Stimulated activated CD8-positive, alpha-beta memory T cell treated with anti-CD3 and anti-CD28 coated beads, Interleukin-15, amount 100 ng/mL, for 4 hours (primary cell): ENCODE results near the gene S100A8.
A peak's percentile ranks its signal among the peaks of the same experiment; 100 is the strongest.
"Not testable (repeated sequence)": the region's sequence is repeated elsewhere in the genome, so short reads cannot be mapped to it uniquely, and the experiment has no call there.

ENCODE experiments used
- DNase-seq, 2 donors: peaks; one replicate each; pipeline ENCODE4 v3.0.0-alpha.2; 2020; ENCODE audit warnings: low read depth in 2 of 2

The S100A8 gene

DNA sequence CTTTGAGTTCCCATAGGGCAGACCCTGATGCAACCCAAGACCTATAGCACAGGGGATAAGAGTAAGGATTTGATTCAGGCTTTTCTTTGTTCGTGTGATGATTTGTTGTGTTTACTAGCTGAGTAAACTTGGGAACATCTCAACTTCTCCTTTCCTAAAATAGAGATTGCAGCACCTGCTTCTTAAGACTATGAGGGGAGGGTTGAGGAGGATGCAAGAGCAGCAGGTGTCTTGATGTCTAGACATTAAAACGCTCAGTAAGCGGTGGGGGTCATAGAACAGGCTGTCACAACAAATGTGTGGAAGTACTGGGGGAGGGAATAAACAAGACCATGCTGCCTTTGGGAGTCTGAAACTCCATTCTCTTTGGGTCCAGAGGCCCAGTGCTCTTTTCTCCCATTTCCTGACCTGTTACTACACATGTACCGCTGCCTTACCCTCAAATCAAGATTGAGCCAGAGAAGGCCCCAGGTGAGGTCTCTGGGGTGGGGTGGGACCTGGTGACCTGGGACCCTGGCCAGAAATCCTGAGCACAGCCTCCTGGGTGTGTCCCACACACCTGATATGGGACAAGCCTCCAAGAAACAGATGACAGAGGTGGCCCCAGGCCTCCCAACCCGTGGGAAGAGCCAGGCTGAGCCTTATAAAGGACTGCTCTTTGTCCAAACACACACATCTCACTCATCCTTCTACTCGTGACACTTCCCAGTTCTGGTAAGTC is 25.1 kb upstream of the S100A8 start, which contains the start of gene S100A7A:
TSS of gene S100A7A (plus strand) at position 671 of the 721 bp plus-strand sequence. CDS start 1,563 bp downstream, outside the sequence.
- DNase-seq, result no peak

- DNase-seq, result not testable (repeated sequence)
These were observed 23.1 kb upstream of the S100A8 start for GRCh38 chr1:153413961-153414360.

DNA sequence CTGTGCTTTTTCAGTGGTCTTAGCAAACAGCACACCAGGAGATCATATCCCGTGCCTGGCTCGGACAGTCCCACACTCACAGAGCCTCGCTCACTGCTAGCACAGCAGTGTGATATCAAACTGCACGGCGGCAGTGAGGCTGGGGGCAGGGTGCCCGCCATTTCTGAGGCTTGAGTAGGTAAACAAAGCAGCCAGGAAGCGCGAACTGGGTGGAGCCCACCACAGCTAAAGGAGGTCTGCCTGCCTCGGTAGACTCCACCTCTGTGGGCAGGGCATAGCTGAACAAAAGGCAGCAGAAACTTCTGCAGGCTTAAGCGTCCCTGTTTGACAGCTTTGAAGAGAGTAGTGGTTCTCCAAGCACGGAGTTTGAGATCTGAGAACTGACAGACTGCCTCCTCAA is 16.4 kb upstream of the S100A8 start:
- DNase-seq, result not testable (repeated sequence)

GRCh38 chr1:153405825-153406599 is 15.1 kb upstream of the S100A8 start:
- not testable (repeated sequence) for DNase-seq

GRCh38 chr1:153404768-153405167 is 13.9 kb upstream of the S100A8 start:
- peak; percentile 7 to 18 for DNase-seq

DNA sequence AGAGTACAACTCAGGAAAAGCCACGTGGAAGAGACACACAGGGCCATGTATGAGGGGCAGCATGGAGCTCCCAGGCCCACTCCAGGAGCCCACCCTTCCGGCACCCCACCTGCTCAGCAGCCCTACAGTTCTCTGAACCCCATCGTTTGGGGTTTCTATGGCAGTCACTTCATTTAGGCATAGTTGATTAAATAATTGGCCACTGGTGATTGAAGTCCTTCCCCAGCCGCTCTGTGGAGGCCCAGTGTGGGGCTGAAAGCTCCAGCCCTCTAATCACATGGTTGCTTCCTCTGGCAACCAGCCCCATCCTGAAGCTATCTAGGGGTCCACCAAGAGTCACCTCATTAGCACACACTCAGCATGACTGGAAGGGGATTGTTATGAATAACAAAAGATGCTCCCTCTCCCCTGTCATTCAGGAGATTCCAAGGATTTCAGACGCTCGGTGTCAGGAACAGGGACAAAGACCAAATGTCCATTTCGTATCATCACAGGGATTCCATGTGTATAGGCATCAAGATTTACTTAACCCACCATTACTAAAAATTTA is 13.3 kb upstream of the S100A8 start:
- no peak for DNase-seq

GRCh38 chr1:153403421-153404085 is 12.7 kb upstream of the S100A8 start:
- no peak for DNase-seq

- DNase-seq, result no peak
These were observed 11.4 kb upstream of the S100A8 start for GRCh38 chr1:153402226-153402625.

- DNase-seq, result no peak
These were observed 10.6 kb upstream of the S100A8 start for GRCh38 chr1:153401461-153401860.

GRCh38 chr1:153400244-153400643 is 9.4 kb upstream of the S100A8 start:
- no peak for DNase-seq

DNA sequence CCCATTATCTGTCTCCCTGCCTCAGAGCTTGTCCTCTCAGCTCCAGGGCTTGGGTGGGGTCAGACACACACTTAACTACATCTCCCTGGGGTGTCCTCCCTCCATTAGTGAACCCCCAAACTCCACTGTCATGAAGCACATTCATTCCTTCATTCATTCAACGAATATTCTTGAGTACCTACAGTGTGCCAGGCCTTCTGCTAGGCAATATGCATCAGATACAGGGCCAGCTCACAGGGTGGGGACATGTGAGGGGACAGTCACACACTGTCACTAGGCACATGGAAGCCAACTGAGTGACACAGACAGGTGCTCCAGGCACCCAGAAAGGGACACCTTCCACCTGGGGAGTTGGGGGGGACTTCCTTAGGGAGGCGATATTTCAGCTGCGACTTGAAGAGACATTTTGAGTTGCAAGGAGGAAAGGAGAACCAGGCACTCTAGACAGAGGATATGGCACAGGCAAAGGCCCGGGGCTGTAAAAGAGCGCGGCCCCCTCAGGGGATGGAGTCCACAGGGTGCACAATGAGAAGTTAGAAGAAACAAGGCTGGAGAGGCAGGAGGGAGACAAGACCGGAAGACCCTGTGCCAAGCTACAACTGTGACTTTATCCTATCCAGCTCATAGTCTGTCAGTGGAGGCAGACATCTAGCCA is 8.7 kb upstream of the S100A8 start:
- DNase-seq, result no peak

DNA sequence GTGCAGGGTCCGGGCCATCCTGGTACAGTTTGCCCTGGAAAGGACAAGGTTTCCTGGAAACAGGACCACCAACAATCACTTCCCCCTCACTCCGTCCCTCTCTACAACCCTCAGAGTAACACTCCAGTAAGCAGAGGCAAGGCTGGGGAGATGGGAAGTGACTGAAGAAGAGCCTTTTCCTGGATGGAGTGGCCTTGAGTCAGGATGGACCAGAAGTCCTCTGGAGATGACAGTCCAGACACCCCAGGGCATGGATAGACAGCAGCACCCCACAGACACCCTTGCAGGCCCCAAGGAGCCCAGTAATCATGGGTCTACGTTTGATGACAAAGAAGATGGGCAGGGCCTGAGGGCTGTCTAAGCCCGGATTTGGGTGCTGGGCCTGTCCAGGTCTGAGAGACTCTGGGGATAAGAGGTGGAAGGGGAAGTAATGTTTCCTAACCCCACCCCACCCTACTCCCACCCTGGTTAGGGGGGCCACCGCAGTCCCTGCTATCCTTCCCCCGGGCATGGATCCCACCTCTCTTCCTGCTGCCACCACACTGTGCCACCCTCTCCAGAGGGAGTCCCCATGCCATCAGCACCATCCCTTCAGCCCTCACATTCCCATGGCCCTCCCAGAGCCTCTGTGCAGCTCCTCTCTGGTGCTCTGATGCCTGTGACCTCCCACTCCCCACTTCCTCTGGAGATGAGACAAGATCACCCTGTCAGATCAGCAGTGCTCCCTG is 7.2 kb upstream of the S100A8 start:
- DNase-seq, result no peak

GRCh38 chr1:153397051-153397923 is 6.4 kb upstream of the S100A8 start:
- DNase-seq, result no peak

DNA sequence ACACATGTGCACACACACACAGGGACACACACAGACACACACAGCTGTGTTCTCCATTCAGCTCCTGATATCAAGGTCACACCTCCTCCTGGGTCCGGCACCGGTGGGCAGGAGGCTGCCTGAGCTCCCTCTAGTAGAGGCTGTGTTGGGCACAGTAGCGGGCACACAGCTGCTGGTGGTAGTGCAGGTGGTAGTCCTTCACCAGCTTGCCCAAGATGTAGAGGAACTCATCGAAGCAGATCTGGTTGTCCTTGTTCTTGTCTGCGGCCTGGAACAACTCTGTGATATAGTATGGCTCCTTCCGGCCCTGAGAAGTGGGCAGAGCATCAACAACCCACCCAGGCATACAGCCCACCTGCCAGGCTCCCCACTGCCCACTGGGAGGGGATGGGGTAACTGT is 5.6 kb upstream of the S100A8 start:
- DNase-seq, result no peak

- DNase-seq, result no peak
These were observed 4.9 kb upstream of the S100A8 start for GRCh38 chr1:153395776-153396175.

DNA sequence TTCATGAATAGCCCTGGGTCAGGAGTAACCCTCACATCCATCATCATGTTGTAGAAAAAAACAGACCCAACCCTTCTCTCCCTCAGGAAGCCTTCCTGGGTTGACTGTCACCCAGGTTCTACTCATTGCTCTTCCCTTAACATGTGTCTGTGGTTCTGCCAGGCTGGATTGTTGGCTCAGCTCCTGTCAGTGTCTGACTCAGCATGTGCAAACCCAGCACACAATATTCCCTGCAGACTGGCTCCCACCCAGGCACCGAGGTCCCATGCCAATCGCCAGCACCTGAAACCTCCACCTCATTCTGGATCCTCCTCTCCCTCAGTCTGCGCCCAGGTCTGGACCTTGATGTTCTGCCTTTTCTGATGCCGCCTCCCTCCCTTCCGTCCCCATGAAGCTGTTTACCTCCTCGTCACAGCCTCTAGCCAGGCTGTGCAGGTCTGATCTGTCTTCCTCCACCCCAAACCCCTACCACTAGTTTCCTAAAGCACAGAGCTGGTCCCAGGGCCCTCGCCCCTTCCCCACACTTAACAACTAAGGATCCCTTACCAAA is 4.3 kb upstream of the S100A8 start:
- DNase-seq, result no peak

DNA sequence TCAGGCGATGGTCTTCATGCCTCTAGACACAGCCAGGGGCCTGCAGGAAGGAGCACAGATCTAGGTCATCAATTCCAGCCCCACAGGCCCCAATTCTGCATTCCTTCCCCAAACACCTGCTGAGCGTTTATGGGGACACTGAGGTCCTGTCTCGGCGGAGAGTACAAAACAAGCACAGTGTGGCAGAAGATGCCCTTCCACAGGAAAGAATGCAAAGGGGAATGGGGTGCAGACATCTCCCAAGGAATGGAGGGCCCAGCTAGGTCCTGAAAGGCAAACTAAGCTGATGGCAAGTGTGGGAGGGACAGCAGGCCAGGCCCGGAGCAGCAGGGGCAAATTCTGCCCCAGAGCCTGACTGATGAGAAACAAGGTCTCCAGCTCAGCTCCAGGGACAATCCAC is 3.5 kb upstream of the S100A8 start:
- DNase-seq, result no peak

- no peak for DNase-seq
These were observed 3.1 kb upstream of the S100A8 start for GRCh38 chr1:153393926-153394325.

- no peak for DNase-seq
These were observed 1.9 kb upstream of the S100A8 start for GRCh38 chr1:153392822-153393221.

GRCh38 chr1:153392258-153392657 is 1.4 kb upstream of the S100A8 start:
- no peak for DNase-seq
